GM19035 (cell line): ENCODE results near the gene ARHGEF2.
"Not testable (repeated sequence)": the region's sequence is repeated elsewhere in the genome, so short reads cannot be mapped to it uniquely, and the experiment has no call there.

Experiments used
- ATAC-seq: cut with Tn5 transposase; IDR thresholded peaks from one replicate; pipeline ENCODE4 v1.9.1; 2021; ENCODE audit not compliant: unreplicated experiment

The ARHGEF2 gene

GRCh38 chr1:155993595-155993994, 15.2 kb upstream of the ARHGEF2 start:
- ATAC-seq = no peak

- ATAC-seq = no peak
These were observed 11.8 kb upstream of the ARHGEF2 start for GRCh38 chr1:155990005-155990739.

- ATAC-seq = no peak
These were observed 11.1 kb upstream of the ARHGEF2 start for GRCh38 chr1:155989242-155990004.

GRCh38 chr1:155984903-155985645, 6.7 kb upstream of the ARHGEF2 start:
- ATAC-seq = not testable (repeated sequence)

GRCh38 chr1:155984341-155984740, 6.0 kb upstream of the ARHGEF2 start:
- no peak for ATAC-seq

- ATAC-seq = peak; percentile 49
These were observed 5.1 kb upstream of the ARHGEF2 start for GRCh38 chr1:155983191-155984024.

- no peak for ATAC-seq
These were observed 3.8 kb upstream of the ARHGEF2 start for GRCh38 chr1:155982106-155982505.

- ATAC-seq = no peak
These were observed 3.1 kb upstream of the ARHGEF2 start for GRCh38 chr1:155981266-155982088.

GRCh38 chr1:155979597-155980343, 1.4 kb upstream of the ARHGEF2 start:
- no peak for ATAC-seq

- ATAC-seq = no peak
These were observed 654 bp upstream of the ARHGEF2 start for GRCh38 chr1:155978973-155979429.

- no peak for ATAC-seq
These were observed 540 bp downstream of the ARHGEF2 start for GRCh38 chr1:155977690-155978324.

- ATAC-seq = no peak
These were observed 1.2 kb downstream of the ARHGEF2 start for GRCh38 chr1:155976913-155977689.

- ATAC-seq = no peak
These were observed 2.1 kb downstream of the ARHGEF2 start for GRCh38 chr1:155976062-155976912.

- ATAC-seq = no peak
These were observed 2.8 kb downstream of the ARHGEF2 start for GRCh38 chr1:155975375-155976061.

- ATAC-seq = no peak
These were observed 3.9 kb downstream of the ARHGEF2 start for GRCh38 chr1:155974208-155975115.
